ENCODE data around the gene SLAMF8. TPM values are rescaled to one million over a fixed set of nuclear protein-coding genes. Genes with fewer than 3 reads are reported as not detected.

SLAMF8 gene
- total RNA-seq, 2 donors from 2014 or later, result not detected

DNA sequence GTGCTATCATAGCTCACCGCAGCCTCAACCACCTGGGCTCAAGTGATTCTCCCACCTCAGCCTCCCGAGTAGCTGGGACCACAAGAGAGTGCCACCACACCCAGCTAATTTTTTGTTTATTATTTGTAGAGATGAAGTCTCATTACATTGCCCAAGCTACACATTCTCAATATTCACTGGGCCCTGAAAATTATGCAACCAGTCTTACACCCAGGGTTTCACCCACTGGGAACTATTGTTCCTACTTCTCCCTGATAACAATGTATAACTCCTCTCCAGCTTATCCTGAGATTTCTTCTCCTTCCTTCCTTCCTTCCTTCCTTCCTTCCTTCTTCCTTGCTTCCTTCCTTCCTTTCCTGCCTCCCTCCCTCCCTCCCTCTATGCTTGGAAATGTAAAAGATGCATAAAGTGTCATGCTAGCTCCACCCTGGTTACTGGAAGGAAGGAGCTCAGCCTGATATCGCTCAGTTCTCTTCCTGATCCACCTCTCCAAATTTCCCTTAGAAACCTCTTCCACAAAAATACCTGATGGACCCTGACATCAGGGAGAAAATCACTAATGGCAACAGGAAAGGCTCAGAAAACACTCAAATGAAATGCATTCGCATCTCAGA lies 47.0 kb downstream of the SLAMF8 start:
- 80 to 97% methylated on average over 1 to 4 of the region's 4 CpGs for WGBS, 2 experiments (ENCODE audit: insufficient coverage in 1 of 2, insufficient read length in 1 of 2)
- peaks cover 4% of the 10 kb centered on the region for H3K4me1 ChIP-seq (ENCODE audit: control insufficient read depth, insufficient read depth, low read length)
- peaks cover 13% of the 10 kb centered on the region for H3K4me1 Mint-ChIP-seq
- DNase-seq, result no peak
- no peaks in the 10 kb centered on the region for H3K27me3 ChIP-seq (ENCODE audit: control insufficient read depth, insufficient read depth, low read length, poor library complexity, severe bottlenecking)
- no peaks in the 10 kb centered on the region for H3K36me3 Mint-ChIP-seq (ENCODE audit: low read depth)
- no peak overlapping the region for H3K4me3 ChIP-seq (ENCODE audit: low read length)
- H3K27me3 Mint-ChIP-seq (ENCODE audit: insufficient read depth), result peaks cover 28% of the 10 kb centered on the region
- TF ChIP-seq, protein P1, sequence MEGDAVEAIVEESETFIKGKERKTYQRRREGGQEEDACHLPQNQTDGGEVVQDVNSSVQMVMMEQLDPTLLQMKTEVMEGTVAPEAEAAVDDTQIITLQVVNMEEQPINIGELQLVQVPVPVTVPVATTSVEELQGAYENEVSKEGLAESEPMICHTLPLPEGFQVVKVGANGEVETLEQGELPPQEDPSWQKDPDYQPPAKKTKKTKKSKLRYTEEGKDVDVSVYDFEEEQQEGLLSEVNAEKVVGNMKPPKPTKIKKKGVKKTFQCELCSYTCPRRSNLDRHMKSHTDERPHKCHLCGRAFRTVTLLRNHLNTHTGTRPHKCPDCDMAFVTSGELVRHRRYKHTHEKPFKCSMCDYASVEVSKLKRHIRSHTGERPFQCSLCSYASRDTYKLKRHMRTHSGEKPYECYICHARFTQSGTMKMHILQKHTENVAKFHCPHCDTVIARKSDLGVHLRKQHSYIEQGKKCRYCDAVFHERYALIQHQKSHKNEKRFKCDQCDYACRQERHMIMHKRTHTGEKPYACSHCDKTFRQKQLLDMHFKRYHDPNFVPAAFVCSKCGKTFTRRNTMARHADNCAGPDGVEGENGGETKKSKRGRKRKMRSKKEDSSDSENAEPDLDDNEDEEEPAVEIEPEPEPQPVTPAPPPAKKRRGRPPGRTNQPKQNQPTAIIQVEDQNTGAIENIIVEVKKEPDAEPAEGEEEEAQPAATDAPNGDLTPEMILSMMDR (conservative IDR thresholded peaks at IDR 0.05), result no peak
- no peak overlapping the region for H3K27ac ChIP-seq (ENCODE audit: low read depth, low read length)
- H3K9me3 Mint-ChIP-seq, result no peaks in the 10 kb centered on the region
- no peaks in the 10 kb centered on the region for H3K9me3 ChIP-seq (ENCODE audit: control insufficient read depth, low read length)
- H3K36me3 ChIP-seq (ENCODE audit: control insufficient read depth, insufficient read depth, low read length), result no peaks in the 10 kb centered on the region
- H3K4me3 Mint-ChIP-seq, result no peak overlapping the region
- no peak overlapping the region for H3K9ac ChIP-seq (ENCODE audit: extremely low read depth, low read length, poor library complexity, severe bottlenecking)
- no peak overlapping the region for H3K27ac Mint-ChIP-seq

DNA sequence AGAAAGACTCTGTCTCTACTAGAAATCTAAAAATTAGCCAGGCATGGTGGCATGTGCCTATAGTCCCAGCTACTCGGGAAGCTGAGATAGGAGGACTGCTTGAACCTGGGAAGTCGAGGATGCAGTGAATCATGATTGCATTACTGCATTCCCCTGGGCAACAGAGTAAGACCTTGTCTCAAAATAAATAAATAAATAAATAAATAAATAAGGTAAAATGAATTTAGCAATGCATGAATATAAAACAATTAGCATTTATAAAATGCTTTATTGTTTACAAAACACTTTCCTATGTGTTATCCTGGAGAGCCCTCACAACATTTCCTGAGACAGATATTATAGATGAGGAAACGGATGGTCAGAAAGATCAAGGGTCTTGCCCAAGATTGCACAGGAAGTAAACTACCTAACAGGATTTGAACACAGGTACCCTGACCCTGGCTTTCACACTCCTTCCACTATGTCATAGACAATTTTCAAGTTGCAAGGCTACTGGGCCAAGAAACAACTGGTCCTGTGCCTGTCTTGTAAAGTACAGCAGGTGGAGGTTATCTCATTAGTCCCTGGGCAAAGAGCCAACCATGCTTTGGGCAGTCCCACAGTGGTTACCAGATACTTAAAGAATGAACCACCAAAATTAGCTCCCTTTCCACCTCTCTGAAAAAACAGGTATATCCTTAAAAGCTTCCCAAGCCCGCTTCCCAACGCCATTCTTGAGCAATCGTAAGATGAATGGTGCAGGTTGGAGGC lies 51.2 kb downstream of the SLAMF8 start:
- TF ChIP-seq, protein P1 (conservative IDR thresholded peaks at IDR 0.05), result no peak
- Mint-ChIP-seq H3K36me3 (ENCODE audit: low read depth) (no peaks in the 10 kb centered on the region), H3K27ac (no peak overlapping the region), H3K9me3 (no peaks in the 10 kb centered on the region), H3K4me1 (no peaks in the 10 kb centered on the region), H3K4me3 (no peak overlapping the region), H3K27me3 (ENCODE audit: insufficient read depth) (peaks cover 11% of the 10 kb centered on the region)
- H3K27me3 ChIP-seq (ENCODE audit: control insufficient read depth, insufficient read depth, low read length, poor library complexity, severe bottlenecking), result no peaks in the 10 kb centered on the region
- WGBS, 2 experiments (ENCODE audit: insufficient coverage in 1 of 2, insufficient read length in 1 of 2), result 95 to 100% methylated on average over 3 to 6 of the region's 6 CpGs
- no peaks in the 10 kb centered on the region for H3K36me3 ChIP-seq (ENCODE audit: control insufficient read depth, insufficient read depth, low read length)
- no peak for DNase-seq
- H3K4me1 ChIP-seq (ENCODE audit: control insufficient read depth, insufficient read depth, low read length), result no peaks in the 10 kb centered on the region
- H3K27ac ChIP-seq (ENCODE audit: low read depth, low read length), result no peak overlapping the region
- no peaks in the 10 kb centered on the region for H3K9me3 ChIP-seq (ENCODE audit: control insufficient read depth, low read length)
- H3K9ac ChIP-seq (ENCODE audit: extremely low read depth, low read length, poor library complexity, severe bottlenecking), result no peak overlapping the region
- no peak overlapping the region for H3K4me3 ChIP-seq (ENCODE audit: low read length)

DNA sequence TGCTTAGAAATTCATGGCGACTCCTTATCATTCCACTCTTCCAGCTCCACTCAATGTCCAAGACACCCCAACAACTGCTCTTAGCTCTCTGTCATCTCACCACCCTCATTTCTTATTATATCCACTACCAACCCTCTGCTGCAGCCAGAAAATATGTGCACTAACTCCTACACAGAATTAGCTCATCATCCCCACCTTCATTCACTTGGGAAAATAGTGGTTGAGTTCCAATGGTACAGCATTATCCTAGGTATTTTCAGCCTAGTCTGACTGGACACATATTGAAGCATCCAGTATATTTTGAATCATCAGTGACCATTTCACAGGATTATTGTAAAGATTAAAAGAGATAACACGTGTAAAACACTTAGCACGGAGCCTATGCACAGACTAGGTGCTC lies 52.5 kb downstream of the SLAMF8 start:
- H3K36me3 ChIP-seq (ENCODE audit: control insufficient read depth, insufficient read depth, low read length), result no peaks in the 10 kb centered on the region
- no peak overlapping the region for H3K9ac ChIP-seq (ENCODE audit: extremely low read depth, low read length, poor library complexity, severe bottlenecking)
- H3K27ac Mint-ChIP-seq, result no peak overlapping the region
- H3K4me3 ChIP-seq (ENCODE audit: low read length), result no peak overlapping the region
- WGBS, 2 experiments (ENCODE audit: insufficient coverage in 1 of 2, insufficient read length in 1 of 2), result 82 to 94% methylated on average over 3 of the region's 3 CpGs
- H3K9me3 Mint-ChIP-seq, result no peaks in the 10 kb centered on the region
- H3K27me3 ChIP-seq (ENCODE audit: control insufficient read depth, insufficient read depth, low read length, poor library complexity, severe bottlenecking), result no peaks in the 10 kb centered on the region
- TF ChIP-seq, protein P1 (conservative IDR thresholded peaks at IDR 0.05), result no peak
- H3K27me3 Mint-ChIP-seq (ENCODE audit: insufficient read depth), result peaks cover 9% of the 10 kb centered on the region
- H3K4me1 Mint-ChIP-seq, result no peaks in the 10 kb centered on the region
- H3K4me1 ChIP-seq (ENCODE audit: control insufficient read depth, insufficient read depth, low read length), result no peaks in the 10 kb centered on the region
- H3K9me3 ChIP-seq (ENCODE audit: control insufficient read depth, low read length), result no peaks in the 10 kb centered on the region
- H3K4me3 Mint-ChIP-seq, result no peak overlapping the region
- no peak for DNase-seq
- no peaks in the 10 kb centered on the region for H3K36me3 Mint-ChIP-seq (ENCODE audit: low read depth)
- no peak overlapping the region for H3K27ac ChIP-seq (ENCODE audit: low read depth, low read length)

All from endodermal cell (in vitro differentiated cells).